Liver (tissue), 3 donors: ENCODE measurements around the gene GAL3ST3.

ENCODE experiments used
- JUND ChIP-seq, 2 donors: IDR thresholded peaks; 2 replicates each; pipeline ENCODE4 v1.6.1; 2016; ENCODE audit warnings: antibody characterized with exemption in 2 of 2
- YY1 ChIP-seq: IDR thresholded peaks from 2 replicates; pipeline ENCODE4 v1.6.1; 2016; ENCODE audit warnings: antibody characterized with exemption, mild to moderate bottlenecking
- TF ChIP-seq, protein P1 (sequence below): IDR thresholded peaks from 2 replicates; pipeline ENCODE4 v1.6.1; 2016; ENCODE audit warnings: antibody characterized with exemption
- TF ChIP-seq, protein P2 (sequence below): fragments of 150-350 bp; IDR thresholded peaks from 2 replicates; pipeline ENCODE4 v1.5.1; 2017; ENCODE audit warnings: improper control_type of control experiment, low read depth, low read length; ENCODE audit not compliant: missing input control
- donor health status: healthy.
- donor health status: healthy.

DNA sequence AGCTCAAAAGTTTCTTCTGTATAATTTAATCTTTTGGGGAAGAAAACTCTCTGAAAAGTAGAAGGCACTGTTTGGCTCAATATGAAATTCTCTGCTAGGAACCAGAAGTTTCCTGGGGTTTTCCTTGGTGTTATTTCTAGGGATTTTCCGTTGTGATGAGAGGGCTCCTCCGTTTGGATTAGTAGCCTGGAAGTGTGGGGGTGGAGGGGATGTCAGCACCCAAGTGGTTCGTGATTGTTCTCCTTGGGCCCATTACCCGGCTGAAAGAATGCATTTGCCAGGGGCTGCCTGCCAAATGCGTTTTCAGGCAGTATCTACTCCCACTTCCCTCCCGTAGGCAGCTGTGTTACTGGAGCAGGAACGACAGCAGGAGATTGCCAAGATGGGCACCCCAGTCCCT is 7.5 kb upstream of the GAL3ST3 start:
- TF ChIP-seq, protein P1, sequence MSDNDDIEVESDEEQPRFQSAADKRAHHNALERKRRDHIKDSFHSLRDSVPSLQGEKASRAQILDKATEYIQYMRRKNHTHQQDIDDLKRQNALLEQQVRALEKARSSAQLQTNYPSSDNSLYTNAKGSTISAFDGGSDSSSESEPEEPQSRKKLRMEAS: no peak
- TF ChIP-seq, protein P2, sequence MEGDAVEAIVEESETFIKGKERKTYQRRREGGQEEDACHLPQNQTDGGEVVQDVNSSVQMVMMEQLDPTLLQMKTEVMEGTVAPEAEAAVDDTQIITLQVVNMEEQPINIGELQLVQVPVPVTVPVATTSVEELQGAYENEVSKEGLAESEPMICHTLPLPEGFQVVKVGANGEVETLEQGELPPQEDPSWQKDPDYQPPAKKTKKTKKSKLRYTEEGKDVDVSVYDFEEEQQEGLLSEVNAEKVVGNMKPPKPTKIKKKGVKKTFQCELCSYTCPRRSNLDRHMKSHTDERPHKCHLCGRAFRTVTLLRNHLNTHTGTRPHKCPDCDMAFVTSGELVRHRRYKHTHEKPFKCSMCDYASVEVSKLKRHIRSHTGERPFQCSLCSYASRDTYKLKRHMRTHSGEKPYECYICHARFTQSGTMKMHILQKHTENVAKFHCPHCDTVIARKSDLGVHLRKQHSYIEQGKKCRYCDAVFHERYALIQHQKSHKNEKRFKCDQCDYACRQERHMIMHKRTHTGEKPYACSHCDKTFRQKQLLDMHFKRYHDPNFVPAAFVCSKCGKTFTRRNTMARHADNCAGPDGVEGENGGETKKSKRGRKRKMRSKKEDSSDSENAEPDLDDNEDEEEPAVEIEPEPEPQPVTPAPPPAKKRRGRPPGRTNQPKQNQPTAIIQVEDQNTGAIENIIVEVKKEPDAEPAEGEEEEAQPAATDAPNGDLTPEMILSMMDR: no peak
- TF ChIP-seq YY1 (no peak), JUND (IDR thresholded peaks at IDR 0.05) (no peak)
